GM10266 (cell line): ENCODE results near the gene SNRPA.

Source experiments
- DNase-seq: peaks from one replicate; pipeline ENCODE4 v3.0.0; 2012; ENCODE audit errors: extremely low spot score
- CTCF ChIP-seq: IDR thresholded peaks from 2 replicates; pipeline ENCODE4 v1.5.1; 2012; ENCODE audit warnings: mild to moderate bottlenecking, low read depth; ENCODE audit not compliant: control insufficient read depth, insufficient read depth; ENCODE audit errors: missing control alignments

The SNRPA gene

GRCh38 chr19:40750058-40750873, 737 bp upstream of the SNRPA start, which contains the start of gene ACTMAP:
Gene ACTMAP, minus strand, starts transcription at chr19:40750477. Its CDS starts 674 bp downstream, at chr19:40749803.
- TF ChIP-seq CTCF: no peak
- DNase-seq: peak; percentile 97

- TF ChIP-seq CTCF: no peak
Observed at GRCh38 chr19:40752257-40752781, 1.3 kb downstream of the SNRPA start.

GRCh38 chr19:40754611-40755247, 3.7 kb downstream of the SNRPA start:
- DNase-seq: no peak
- TF ChIP-seq CTCF: no peak

More at GRCh38 chr19:40752257-40752781, 1.3 kb downstream of the SNRPA start:
- no peak for DNase-seq

GRCh38 chr19:40755248-40755624, 4.2 kb downstream of the SNRPA start:
- TF ChIP-seq CTCF: no peak
- no peak for DNase-seq

- DNase-seq: no peak
Observed at GRCh38 chr19:40755791-40756190, 4.8 kb downstream of the SNRPA start.

GRCh38 chr19:40756502-40757110, 5.6 kb downstream of the SNRPA start:
- no peak for TF ChIP-seq CTCF
- DNase-seq: no peak

More at GRCh38 chr19:40755791-40756190, 4.8 kb downstream of the SNRPA start:
- no peak for TF ChIP-seq CTCF

GRCh38 chr19:40758491-40758890, 7.5 kb downstream of the SNRPA start:
- no peak for DNase-seq
- TF ChIP-seq CTCF: no peak
